HEK293 (cell line): ENCODE data around the gene HOXA11.

Source experiments
- MZF1 ChIP-seq: fragments of 450-650 bp; formaldehyde crosslinking; IDR thresholded peaks from 2 replicates; pipeline ENCODE4 v1.5.1; 2017; ENCODE audit warnings: missing biosample characterization, missing genetic modification characterization, borderline replicate concordance
- SETDB1 ChIP-seq: IDR thresholded peaks from one replicate; pipeline ENCODE4 v1.6.1; 2017; ENCODE audit warnings: mild to moderate bottlenecking, low read length, moderate library complexity, mixed read lengths; ENCODE audit not compliant: insufficient read length
- SP2 ChIP-seq: fragments of 450-650 bp; formaldehyde crosslinking; IDR thresholded peaks from 2 replicates; pipeline ENCODE4 v1.5.1; 2016; ENCODE audit warnings: missing biosample characterization, missing genetic modification characterization
- YY1 ChIP-seq: fragments of 450-650 bp; formaldehyde crosslinking; IDR thresholded peaks from 2 replicates; pipeline ENCODE4 v1.5.1; 2018; ENCODE audit warnings: missing biosample characterization, missing genetic modification characterization
- ZBTB17 ChIP-seq: fragments of 450-650 bp; formaldehyde crosslinking; IDR thresholded peaks from 2 replicates; pipeline ENCODE4 v1.5.1; 2016; ENCODE audit warnings: missing biosample characterization, missing genetic modification characterization
- ZNF175 ChIP-seq: fragments of 450-650 bp; formaldehyde crosslinking; IDR thresholded peaks from 2 replicates; pipeline ENCODE4 v1.5.1; 2016; ENCODE audit warnings: missing biosample characterization, missing genetic modification characterization
- ZNF184 ChIP-seq: fragments of 450-650 bp; IDR thresholded peaks from 2 replicates; pipeline ENCODE4 v1.5.1; 2018; ENCODE audit warnings: missing biosample characterization, mild to moderate bottlenecking, missing genetic modification characterization
- ZNF37A ChIP-seq: fragments of 450-650 bp; IDR thresholded peaks from 2 replicates; pipeline ENCODE4 v1.5.1; 2018; ENCODE audit warnings: missing biosample characterization, missing genetic modification characterization
- TF ChIP-seq, protein P1 (sequence below): fragments of 450-650 bp; formaldehyde crosslinking; IDR thresholded peaks from 2 replicates; pipeline ENCODE4 v1.5.1; 2016; ENCODE audit warnings: missing biosample characterization, missing genetic modification characterization
- TF ChIP-seq, protein P2 (sequence below): fragments of 450-650 bp; formaldehyde crosslinking; IDR thresholded peaks from 2 replicates; pipeline ENCODE4 v1.5.1; 2017; ENCODE audit warnings: missing biosample characterization, missing genetic modification characterization
- TF ChIP-seq, protein P3 (sequence below): sonication (generic); formaldehyde crosslinking; IDR thresholded peaks from 2 replicates; pipeline ENCODE4 v1.8.1; 2022; ENCODE audit warnings: mild to moderate bottlenecking, moderate library complexity, missing genetic modification reagents
- TF ChIP-seq, protein P4 (sequence below): fragments of 450-650 bp; formaldehyde crosslinking; IDR thresholded peaks from 2 replicates; pipeline ENCODE4 v1.5.1; 2016; ENCODE audit warnings: missing biosample characterization, missing genetic modification characterization
- TF ChIP-seq, protein P5 (sequence below): fragments of 450-650 bp; formaldehyde crosslinking; IDR thresholded peaks from 2 replicates; pipeline ENCODE4 v1.5.1; 2016; ENCODE audit warnings: missing biosample characterization, missing genetic modification characterization

DNA sequence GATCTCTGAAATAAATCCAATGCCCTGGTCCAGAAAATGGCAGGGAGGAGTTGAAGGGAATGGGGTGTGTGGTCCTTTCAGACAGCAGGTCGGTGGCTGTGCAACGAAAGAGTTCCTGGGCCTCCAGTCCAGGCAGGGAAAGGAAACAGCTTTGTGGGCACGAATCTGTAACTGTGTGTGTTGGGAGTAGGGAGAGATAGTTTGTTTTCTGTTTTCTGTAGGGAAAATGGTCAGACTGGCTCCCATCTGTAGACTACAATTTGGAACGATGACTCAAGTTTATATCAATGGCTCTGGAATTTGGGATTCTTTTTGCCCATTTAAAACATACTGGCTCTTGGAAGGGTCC lies 17.1 kb downstream of the HOXA11 start:
- no peak for TF ChIP-seq ZNF184 (tag by site-specific recombination)
- no peak for TF ChIP-seq SETDB1
- TF ChIP-seq, protein P1, sequence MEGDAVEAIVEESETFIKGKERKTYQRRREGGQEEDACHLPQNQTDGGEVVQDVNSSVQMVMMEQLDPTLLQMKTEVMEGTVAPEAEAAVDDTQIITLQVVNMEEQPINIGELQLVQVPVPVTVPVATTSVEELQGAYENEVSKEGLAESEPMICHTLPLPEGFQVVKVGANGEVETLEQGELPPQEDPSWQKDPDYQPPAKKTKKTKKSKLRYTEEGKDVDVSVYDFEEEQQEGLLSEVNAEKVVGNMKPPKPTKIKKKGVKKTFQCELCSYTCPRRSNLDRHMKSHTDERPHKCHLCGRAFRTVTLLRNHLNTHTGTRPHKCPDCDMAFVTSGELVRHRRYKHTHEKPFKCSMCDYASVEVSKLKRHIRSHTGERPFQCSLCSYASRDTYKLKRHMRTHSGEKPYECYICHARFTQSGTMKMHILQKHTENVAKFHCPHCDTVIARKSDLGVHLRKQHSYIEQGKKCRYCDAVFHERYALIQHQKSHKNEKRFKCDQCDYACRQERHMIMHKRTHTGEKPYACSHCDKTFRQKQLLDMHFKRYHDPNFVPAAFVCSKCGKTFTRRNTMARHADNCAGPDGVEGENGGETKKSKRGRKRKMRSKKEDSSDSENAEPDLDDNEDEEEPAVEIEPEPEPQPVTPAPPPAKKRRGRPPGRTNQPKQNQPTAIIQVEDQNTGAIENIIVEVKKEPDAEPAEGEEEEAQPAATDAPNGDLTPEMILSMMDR (tag by site-specific recombination): no peak
- TF ChIP-seq, protein P2, sequence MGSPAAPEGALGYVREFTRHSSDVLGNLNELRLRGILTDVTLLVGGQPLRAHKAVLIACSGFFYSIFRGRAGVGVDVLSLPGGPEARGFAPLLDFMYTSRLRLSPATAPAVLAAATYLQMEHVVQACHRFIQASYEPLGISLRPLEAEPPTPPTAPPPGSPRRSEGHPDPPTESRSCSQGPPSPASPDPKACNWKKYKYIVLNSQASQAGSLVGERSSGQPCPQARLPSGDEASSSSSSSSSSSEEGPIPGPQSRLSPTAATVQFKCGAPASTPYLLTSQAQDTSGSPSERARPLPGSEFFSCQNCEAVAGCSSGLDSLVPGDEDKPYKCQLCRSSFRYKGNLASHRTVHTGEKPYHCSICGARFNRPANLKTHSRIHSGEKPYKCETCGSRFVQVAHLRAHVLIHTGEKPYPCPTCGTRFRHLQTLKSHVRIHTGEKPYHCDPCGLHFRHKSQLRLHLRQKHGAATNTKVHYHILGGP: no peak
- TF ChIP-seq, protein P3, sequence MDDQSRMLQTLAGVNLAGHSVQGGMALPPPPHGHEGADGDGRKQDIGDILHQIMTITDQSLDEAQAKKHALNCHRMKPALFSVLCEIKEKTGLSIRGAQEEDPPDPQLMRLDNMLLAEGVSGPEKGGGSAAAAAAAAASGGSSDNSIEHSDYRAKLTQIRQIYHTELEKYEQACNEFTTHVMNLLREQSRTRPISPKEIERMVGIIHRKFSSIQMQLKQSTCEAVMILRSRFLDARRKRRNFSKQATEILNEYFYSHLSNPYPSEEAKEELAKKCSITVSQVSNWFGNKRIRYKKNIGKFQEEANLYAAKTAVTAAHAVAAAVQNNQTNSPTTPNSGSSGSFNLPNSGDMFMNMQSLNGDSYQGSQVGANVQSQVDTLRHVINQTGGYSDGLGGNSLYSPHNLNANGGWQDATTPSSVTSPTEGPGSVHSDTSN (CRISPR knock-in tag): no peak
- no peak for TF ChIP-seq SP2
- no peak for TF ChIP-seq ZBTB17 (tag by site-specific recombination)
- no peak for TF ChIP-seq ZNF37A
- TF ChIP-seq, protein P4, sequence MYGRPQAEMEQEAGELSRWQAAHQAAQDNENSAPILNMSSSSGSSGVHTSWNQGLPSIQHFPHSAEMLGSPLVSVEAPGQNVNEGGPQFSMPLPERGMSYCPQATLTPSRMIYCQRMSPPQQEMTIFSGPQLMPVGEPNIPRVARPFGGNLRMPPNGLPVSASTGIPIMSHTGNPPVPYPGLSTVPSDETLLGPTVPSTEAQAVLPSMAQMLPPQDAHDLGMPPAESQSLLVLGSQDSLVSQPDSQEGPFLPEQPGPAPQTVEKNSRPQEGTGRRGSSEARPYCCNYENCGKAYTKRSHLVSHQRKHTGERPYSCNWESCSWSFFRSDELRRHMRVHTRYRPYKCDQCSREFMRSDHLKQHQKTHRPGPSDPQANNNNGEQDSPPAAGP: no peak
- TF ChIP-seq MZF1: no peak
- no peak for TF ChIP-seq YY1 (tag by site-specific recombination)
- no peak for TF ChIP-seq ZNF175 (tag by site-specific recombination)
- TF ChIP-seq, protein P5, sequence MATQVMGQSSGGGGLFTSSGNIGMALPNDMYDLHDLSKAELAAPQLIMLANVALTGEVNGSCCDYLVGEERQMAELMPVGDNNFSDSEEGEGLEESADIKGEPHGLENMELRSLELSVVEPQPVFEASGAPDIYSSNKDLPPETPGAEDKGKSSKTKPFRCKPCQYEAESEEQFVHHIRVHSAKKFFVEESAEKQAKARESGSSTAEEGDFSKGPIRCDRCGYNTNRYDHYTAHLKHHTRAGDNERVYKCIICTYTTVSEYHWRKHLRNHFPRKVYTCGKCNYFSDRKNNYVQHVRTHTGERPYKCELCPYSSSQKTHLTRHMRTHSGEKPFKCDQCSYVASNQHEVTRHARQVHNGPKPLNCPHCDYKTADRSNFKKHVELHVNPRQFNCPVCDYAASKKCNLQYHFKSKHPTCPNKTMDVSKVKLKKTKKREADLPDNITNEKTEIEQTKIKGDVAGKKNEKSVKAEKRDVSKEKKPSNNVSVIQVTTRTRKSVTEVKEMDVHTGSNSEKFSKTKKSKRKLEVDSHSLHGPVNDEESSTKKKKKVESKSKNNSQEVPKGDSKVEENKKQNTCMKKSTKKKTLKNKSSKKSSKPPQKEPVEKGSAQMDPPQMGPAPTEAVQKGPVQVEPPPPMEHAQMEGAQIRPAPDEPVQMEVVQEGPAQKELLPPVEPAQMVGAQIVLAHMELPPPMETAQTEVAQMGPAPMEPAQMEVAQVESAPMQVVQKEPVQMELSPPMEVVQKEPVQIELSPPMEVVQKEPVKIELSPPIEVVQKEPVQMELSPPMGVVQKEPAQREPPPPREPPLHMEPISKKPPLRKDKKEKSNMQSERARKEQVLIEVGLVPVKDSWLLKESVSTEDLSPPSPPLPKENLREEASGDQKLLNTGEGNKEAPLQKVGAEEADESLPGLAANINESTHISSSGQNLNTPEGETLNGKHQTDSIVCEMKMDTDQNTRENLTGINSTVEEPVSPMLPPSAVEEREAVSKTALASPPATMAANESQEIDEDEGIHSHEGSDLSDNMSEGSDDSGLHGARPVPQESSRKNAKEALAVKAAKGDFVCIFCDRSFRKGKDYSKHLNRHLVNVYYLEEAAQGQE (tag by site-specific recombination): no peak
